AG04450 (cell line): ENCODE data around the gene CALD1. TPM values are rescaled to one million over a fixed set of nuclear protein-coding genes. Genes with fewer than 3 reads are reported as not detected.

Source experiments
- CTCF ChIA-PET: fragments of 300-600, 350-600 bp; formaldehyde crosslinking; extraction: SDS; loops from one replicate; lab custom pipeline; 2022; ENCODE audit warnings: antibody characterized with exemption, inconsistent platforms; lab: Charles Lee
- POLR2A ChIA-PET: fragments of 350-600 bp; formaldehyde crosslinking; extraction: SDS; loops from one replicate; lab custom pipeline; 2021; ENCODE audit warnings: antibody characterized with exemption, inconsistent platforms; lab: Yijun Ruan, JAX
- DNase-seq: peaks from one replicate; pipeline ENCODE4 v3.0.0-alpha.2; 2011; ENCODE audit warnings: low read depth, low spot score
- H3K27ac ChIP-seq: one replicate; pipeline ENCODE4 v1.5.1; 2012; ENCODE audit warnings: low read depth, low read length, control low read depth
- H3K27me3 ChIP-seq: one replicate; pipeline ENCODE4 v1.6.0; 2012; ENCODE audit warnings: low read length; ENCODE audit not compliant: control insufficient read depth, insufficient read depth
- H3K4me3 ChIP-seq: 2 replicates; pipeline ENCODE4 v1.5.1; 2011; ENCODE audit warnings: mild to moderate bottlenecking, low read depth, low read length, control low read depth
- H3K9me3 ChIP-seq: 2 replicates; pipeline ENCODE4 v1.5.1; 2012; ENCODE audit warnings: low read length; ENCODE audit not compliant: control insufficient read depth, insufficient read depth
- CTCF ChIP-seq: IDR thresholded peaks from 2 replicates; pipeline ENCODE4 v1.5.1; 2011; ENCODE audit warnings: low read depth, low read length, control low read depth, inconsistent platforms
- polyA plus RNA-seq: library from polyadenylated mRNA; depleted of rRNA; stranded (reverse); fragments of >200 nt; gene quantifications from 2 replicates; pipeline ENCODE4 v1.2.3, GENCODE V29; 2011

Gene CALD1
- polyA plus RNA-seq, 1 experiment: 804 TPM

- CTCF ChIA-PET: interaction anchor here (1.0 to 1.4 kb wide), 2 partner anchors 176 to 212 kb away, joined by 3 to 4 read pairs; no protein-coding TSS in a partner anchor
Measured at GRCh38 chr7:134902058-134902457, 122.6 kb downstream of the CALD1 start.

GRCh38 chr7:134903073-134903790 lies 123.8 kb downstream of the CALD1 start:
- Histone ChIP-seq H3K27ac (no peak overlapping the region), H3K27me3 (no peaks in the 10 kb centered on the region), H3K9me3 (no peaks in the 10 kb centered on the region), H3K4me3 (no peak overlapping the region)
- no peak for TF ChIP-seq CTCF
- ChIA-PET POLR2A (interaction anchor here (0.6 kb wide), 1 partner anchor 82 kb away, joined by 9 read pairs; no protein-coding TSS in a partner anchor), CTCF (interaction anchor here (1.4 kb wide), 1 partner anchor 213 kb away, joined by 4 read pairs; no protein-coding TSS in a partner anchor)
- no peak for DNase-seq

More at GRCh38 chr7:134902058-134902457, 122.6 kb downstream of the CALD1 start:
- no peak for TF ChIP-seq CTCF
- Histone ChIP-seq H3K9me3 (no peaks in the 10 kb centered on the region), H3K27ac (no peak overlapping the region), H3K4me3 (no peak overlapping the region), H3K27me3 (no peaks in the 10 kb centered on the region)
- DNase-seq: no peak
- POLR2A ChIA-PET: no interaction called here

- POLR2A ChIA-PET: interaction anchor here (0.7 to 1.1 kb wide), 4 partner anchors 14 to 215 kb away, joined by 3 read pairs; no protein-coding TSS in a partner anchor
- Histone ChIP-seq H3K27ac (peak overlapping the region; percentile 55), H3K27me3 (no peaks in the 10 kb centered on the region), H3K9me3 (no peaks in the 10 kb centered on the region), H3K4me3 (no peak overlapping the region)
- peak; percentile 87 for DNase-seq
- CTCF ChIA-PET: interaction anchor here (0.5 to 1.4 kb wide), 10 partner anchors 11 to 335 kb away, joined by 3 to 8 read pairs (median 4); no protein-coding TSS in a partner anchor
- peak; percentile 58 for TF ChIP-seq CTCF
Measured at GRCh38 chr7:134905375-134905774, 125.9 kb downstream of the CALD1 start.

- ChIA-PET POLR2A (no interaction called here), CTCF (interaction anchor here (1.0 kb wide), 2 partner anchors 47 to 217 kb away, joined by 3 read pairs; no protein-coding TSS in a partner anchor)
- no peak for DNase-seq
- no peaks in the 10 kb centered on the region for H3K27me3 ChIP-seq
- H3K27ac ChIP-seq: no peak overlapping the region
- H3K9me3 ChIP-seq: no peaks in the 10 kb centered on the region
- TF ChIP-seq CTCF: no peak
- no peak overlapping the region for H3K4me3 ChIP-seq
Measured at GRCh38 chr7:134907000-134907399, 127.6 kb downstream of the CALD1 start.

GRCh38 chr7:134907639-134908038 lies 128.2 kb downstream of the CALD1 start:
- TF ChIP-seq CTCF: no peak
- Histone ChIP-seq H3K27ac (no peak overlapping the region), H3K9me3 (no peaks in the 10 kb centered on the region), H3K4me3 (no peak overlapping the region), H3K27me3 (no peaks in the 10 kb centered on the region)
- ChIA-PET CTCF (no interaction called here), POLR2A (interaction anchor here (0.6 kb wide), 1 partner anchor 30 kb away, joined by 10 read pairs; no protein-coding TSS in a partner anchor)
- DNase-seq: no peak
